ENCODE measurements around the gene GNAZ.

DNA sequence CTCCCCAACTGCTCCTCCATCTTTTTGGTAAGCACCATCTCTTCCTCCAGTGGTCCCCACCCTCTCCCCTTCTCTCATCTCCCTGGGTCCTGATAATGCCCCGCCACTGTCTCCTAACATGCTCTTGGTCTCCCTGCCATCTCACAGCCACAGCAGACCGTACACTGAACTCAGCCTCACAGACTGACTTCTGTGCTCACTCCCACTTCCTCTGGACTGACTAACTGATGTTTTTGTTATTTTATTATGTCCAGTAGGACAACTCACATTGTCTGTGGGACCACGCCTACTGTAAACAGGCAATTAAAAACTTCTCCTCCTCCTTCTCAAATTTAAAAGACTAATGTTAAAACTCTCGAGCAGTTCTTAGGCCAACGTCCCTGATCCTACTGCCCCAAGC, 2.6 kb upstream of the GNAZ start:
- TF ChIP-seq, protein P1, sequence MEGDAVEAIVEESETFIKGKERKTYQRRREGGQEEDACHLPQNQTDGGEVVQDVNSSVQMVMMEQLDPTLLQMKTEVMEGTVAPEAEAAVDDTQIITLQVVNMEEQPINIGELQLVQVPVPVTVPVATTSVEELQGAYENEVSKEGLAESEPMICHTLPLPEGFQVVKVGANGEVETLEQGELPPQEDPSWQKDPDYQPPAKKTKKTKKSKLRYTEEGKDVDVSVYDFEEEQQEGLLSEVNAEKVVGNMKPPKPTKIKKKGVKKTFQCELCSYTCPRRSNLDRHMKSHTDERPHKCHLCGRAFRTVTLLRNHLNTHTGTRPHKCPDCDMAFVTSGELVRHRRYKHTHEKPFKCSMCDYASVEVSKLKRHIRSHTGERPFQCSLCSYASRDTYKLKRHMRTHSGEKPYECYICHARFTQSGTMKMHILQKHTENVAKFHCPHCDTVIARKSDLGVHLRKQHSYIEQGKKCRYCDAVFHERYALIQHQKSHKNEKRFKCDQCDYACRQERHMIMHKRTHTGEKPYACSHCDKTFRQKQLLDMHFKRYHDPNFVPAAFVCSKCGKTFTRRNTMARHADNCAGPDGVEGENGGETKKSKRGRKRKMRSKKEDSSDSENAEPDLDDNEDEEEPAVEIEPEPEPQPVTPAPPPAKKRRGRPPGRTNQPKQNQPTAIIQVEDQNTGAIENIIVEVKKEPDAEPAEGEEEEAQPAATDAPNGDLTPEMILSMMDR (IDR thresholded peaks at IDR 0.05): no peak
- no peak for TF ChIP-seq NFE2L2 (conservative IDR thresholded peaks at IDR 0.05; ENCODE audit: low read length)
- TF ChIP-seq RCOR1 (IDR thresholded peaks at IDR 0.05; ENCODE audit: low read depth, low read length): no peak
- no peak for TF ChIP-seq MAX (IDR thresholded peaks at IDR 0.05)
- TF ChIP-seq CHD2 (IDR thresholded peaks at IDR 0.05; ENCODE audit: low read length, partially characterized antibody): no peak
- no peak for TF ChIP-seq KDM1A (IDR thresholded peaks at IDR 0.05; ENCODE audit: low read depth)

All from A549 (cell line).